AG04450 (cell line): ENCODE data around the gene KMT2B. TPM values are rescaled to one million over a fixed set of nuclear protein-coding genes. Genes with fewer than 3 reads are reported as not detected.

Experiments
- CTCF ChIA-PET: fragments of 300-600, 350-600 bp; formaldehyde crosslinking; extraction: SDS; loops from one replicate; lab custom pipeline; 2022; ENCODE audit warnings: antibody characterized with exemption, inconsistent platforms; lab: Charles Lee
- POLR2A ChIA-PET: fragments of 350-600 bp; formaldehyde crosslinking; extraction: SDS; loops from one replicate; lab custom pipeline; 2021; ENCODE audit warnings: antibody characterized with exemption, inconsistent platforms; lab: Yijun Ruan, JAX
- DNase-seq: peaks from one replicate; pipeline ENCODE4 v3.0.0-alpha.2; 2011; ENCODE audit warnings: low read depth, low spot score
- H3K27ac ChIP-seq: one replicate; pipeline ENCODE4 v1.5.1; 2012; ENCODE audit warnings: low read depth, low read length, control low read depth
- H3K27me3 ChIP-seq: one replicate; pipeline ENCODE4 v1.6.0; 2012; ENCODE audit warnings: low read length; ENCODE audit not compliant: control insufficient read depth, insufficient read depth
- H3K4me3 ChIP-seq: 2 replicates; pipeline ENCODE4 v1.5.1; 2011; ENCODE audit warnings: mild to moderate bottlenecking, low read depth, low read length, control low read depth
- H3K9me3 ChIP-seq: 2 replicates; pipeline ENCODE4 v1.5.1; 2012; ENCODE audit warnings: low read length; ENCODE audit not compliant: control insufficient read depth, insufficient read depth
- CTCF ChIP-seq: IDR thresholded peaks from 2 replicates; pipeline ENCODE4 v1.5.1; 2011; ENCODE audit warnings: low read depth, low read length, control low read depth, inconsistent platforms
- polyA plus RNA-seq: library from polyadenylated mRNA; depleted of rRNA; stranded (reverse); fragments of >200 nt; gene quantifications from 2 replicates; pipeline ENCODE4 v1.2.3, GENCODE V29; 2011

KMT2B gene
- polyA plus RNA-seq, 1 experiment = 6.1 TPM

- Histone ChIP-seq H3K4me3 (peak overlapping the region; percentile 43), H3K9me3 (no peaks in the 10 kb centered on the region), H3K27ac (no peak overlapping the region), H3K27me3 (no peaks in the 10 kb centered on the region)
- no peak for TF ChIP-seq CTCF
- CTCF ChIA-PET = no interaction called here
- POLR2A ChIA-PET = no interaction called here
- DNase-seq = no peak
These were observed 57.2 kb downstream of the KMT2B start for GRCh38 chr19:35775046-35775297.

- no peak for TF ChIP-seq CTCF
- Histone ChIP-seq H3K27me3 (no peaks in the 10 kb centered on the region), H3K9me3 (no peaks in the 10 kb centered on the region), H3K27ac (no peak within 1 kb of the TSS), H3K4me3 (peak within 1 kb of the TSS; percentile 72)
- ChIA-PET CTCF (no interaction called here), POLR2A (no interaction called here)
- peak; percentile 78 for DNase-seq
These were observed 57.7 kb downstream of the KMT2B start, which contains the start of gene ARHGAP33 for GRCh38 chr19:35775298-35776101. Gene ARHGAP33 (plus strand): TSS chr19:35775564. CDS start chr19:35775659, 95 bp downstream.

GRCh38 chr19:35776102-35776788 is 58.4 kb downstream of the KMT2B start:
- POLR2A ChIA-PET = no interaction called here

GRCh38 chr19:35777086-35777841 is 59.5 kb downstream of the KMT2B start:
- Histone ChIP-seq H3K27me3 (no peaks in the 10 kb centered on the region), H3K4me3 (no peak overlapping the region), H3K9me3 (no peaks in the 10 kb centered on the region), H3K27ac (no peak overlapping the region)
- ChIA-PET POLR2A (no interaction called here), CTCF (no interaction called here)
- TF ChIP-seq CTCF = no peak
- DNase-seq = no peak

More at GRCh38 chr19:35776102-35776788, 58.4 kb downstream of the KMT2B start:
- TF ChIP-seq CTCF = no peak
- CTCF ChIA-PET = no interaction called here
- Histone ChIP-seq H3K4me3 (peak overlapping the region; percentile 72), H3K9me3 (no peaks in the 10 kb centered on the region), H3K27me3 (no peaks in the 10 kb centered on the region), H3K27ac (no peak overlapping the region)
- no peak for DNase-seq
